ENCODE results near the gene CD200R1L.
A peak's percentile ranks its signal among the peaks of the same experiment; 100 is the strongest.

Gene CD200R1L

DNA sequence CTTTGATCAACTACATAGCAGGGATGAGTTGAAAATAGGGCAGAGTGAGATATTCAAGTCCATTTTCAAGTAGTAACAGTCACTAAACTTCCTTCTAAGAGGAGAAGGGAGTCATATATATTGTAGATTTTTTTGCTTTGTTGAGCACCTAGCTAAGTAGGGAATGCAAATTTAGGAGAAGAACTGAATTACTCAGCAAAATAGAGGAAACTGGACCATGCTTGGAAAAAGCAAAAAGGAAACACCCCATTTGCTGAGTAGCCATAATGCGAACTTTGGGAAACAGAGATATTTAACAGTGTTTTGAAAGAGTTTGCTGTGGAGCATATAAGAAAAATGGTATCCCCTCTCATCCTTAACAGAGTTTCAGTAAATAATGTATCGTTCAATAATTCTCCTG, 54.9 kb downstream of the CD200R1L start:
- no peak for DNase-seq (ENCODE audit: low read depth, low spot score)

DNA sequence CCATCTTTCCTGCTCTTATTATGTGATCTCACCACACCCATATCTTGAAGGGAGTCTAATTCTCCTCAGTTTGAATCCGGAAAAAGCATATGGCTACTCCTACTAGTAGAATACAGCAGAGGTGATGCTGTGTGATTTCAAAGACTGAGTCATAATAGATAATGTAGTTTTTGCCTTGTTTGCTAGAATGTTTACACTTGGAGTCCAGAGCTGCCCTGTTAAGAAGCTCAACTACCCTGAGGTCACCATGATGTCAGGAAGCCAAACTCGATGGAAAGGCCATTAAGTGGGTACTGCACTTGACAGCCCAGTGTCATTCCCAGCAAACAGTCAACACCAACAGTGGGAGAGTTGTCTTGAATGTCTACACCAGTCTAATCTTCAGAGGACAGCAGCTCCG, 56.9 kb downstream of the CD200R1L start:
- no peak for DNase-seq (ENCODE audit: low read depth, low spot score)

GRCh38 chr3:112786881-112787579, 59.6 kb downstream of the CD200R1L start:
- DNase-seq (ENCODE audit: low read depth, low spot score), result no peak

GRCh38 chr3:112786002-112786590, 60.6 kb downstream of the CD200R1L start:
- DNase-seq (ENCODE audit: low read depth, low spot score), result no peak

- DNase-seq (ENCODE audit: low read depth, low spot score), result no peak
These were observed 61.2 kb downstream of the CD200R1L start for GRCh38 chr3:112785321-112786001.

DNA sequence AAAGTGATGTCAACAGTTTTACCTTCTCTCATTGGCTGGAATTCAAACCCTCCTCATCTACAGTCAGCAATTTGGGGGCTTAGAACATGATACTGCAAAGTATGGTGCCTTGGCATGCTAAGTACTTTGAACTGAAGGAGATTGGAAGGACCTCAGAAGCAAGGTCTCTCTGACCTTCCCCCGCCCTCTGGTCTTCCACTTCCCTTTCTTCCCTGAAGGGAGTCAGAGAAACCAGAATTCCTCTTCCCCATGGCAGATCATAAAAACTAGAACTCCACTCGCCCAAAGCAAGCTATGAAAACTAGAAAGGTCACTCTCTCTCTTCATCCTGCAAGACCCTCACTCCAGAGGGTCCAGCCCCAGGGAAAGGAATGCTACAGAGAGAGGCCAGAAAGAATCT, 64.2 kb downstream of the CD200R1L start:
- DNase-seq (ENCODE audit: low read depth, low spot score), result peak; percentile 30

DNA sequence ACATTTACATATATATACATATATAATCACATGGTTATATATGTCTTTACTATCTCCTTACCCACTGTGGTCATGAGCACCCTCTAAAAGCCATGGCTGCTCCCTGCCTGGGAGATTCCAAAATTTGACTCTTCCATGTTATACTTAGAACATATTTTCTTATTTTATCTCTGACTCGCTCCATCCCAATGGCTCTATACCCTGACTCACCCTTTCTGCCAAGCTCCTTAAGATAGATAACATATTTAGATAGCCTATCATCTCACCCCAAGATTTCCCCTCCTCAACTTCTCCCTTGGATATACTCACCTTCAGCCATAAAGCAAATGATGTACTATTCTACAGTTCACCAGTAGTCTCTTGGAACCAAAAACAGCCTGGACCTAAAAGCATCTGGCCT, 65.1 kb downstream of the CD200R1L start:
- no peak for DNase-seq (ENCODE audit: low read depth, low spot score)

DNA sequence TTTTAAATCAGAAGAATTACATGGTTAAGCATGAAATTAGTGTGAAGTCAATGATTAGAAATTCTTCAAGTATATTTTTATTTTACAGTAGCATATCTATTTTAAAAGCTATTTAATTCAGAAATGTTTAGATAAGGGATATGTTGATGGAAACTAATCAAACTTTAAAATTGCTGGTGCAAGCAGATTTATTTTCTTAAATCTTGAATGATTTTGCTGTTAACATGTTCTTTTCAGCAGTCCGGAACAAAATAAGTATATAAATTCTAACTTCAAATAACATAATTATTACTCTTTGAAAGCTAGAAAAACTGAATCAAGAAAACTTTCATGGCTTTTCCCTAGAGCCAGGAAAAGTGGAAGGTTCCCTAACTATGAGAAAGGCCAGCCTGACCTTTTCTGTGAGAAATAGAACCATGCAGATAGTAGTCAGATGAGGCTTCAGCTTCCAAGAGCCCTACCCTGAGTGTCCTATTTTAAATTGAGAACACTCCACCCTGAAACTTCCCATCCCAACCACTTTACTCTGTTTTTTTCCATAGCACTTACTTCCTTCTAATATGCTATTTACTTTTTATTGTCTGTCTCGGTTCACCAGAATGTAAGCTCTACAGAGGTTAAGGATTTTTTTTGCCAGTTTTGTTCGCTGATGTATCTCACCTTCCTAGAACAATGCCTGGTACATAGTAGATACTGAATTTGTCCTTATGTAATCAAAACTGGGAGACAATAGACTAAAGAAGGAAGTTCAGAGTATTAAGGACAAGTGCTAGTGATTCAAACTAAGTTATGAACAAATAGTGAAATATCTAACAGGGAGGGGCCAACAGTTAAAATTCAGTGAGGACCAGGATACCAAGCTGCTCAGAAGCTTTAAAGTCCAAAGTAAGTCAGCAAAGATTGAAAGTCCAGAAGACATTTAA, 66.8 kb downstream of the CD200R1L start:
- DNase-seq (ENCODE audit: low read depth, low spot score), result no peak

DNA sequence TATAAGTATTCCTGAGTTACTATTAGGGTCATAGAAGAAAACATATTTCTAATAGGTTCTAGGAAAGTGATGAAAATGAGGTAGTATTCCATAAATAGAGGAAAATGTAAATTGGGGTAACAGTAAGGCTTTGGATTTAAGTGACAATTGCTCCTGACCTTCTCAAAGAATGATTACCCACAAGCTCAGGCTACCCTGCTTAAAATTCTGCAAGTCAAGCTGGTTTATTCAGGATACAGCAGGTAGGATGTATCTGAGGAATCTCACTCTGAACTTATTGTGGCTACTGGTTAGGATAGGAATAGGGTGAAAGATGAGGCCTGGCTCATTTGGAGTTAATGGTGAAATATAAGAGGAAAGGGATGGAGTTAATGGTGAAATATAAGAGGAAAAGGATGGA, 67.7 kb downstream of the CD200R1L start:
- no peak for DNase-seq (ENCODE audit: low read depth, low spot score)

DNA sequence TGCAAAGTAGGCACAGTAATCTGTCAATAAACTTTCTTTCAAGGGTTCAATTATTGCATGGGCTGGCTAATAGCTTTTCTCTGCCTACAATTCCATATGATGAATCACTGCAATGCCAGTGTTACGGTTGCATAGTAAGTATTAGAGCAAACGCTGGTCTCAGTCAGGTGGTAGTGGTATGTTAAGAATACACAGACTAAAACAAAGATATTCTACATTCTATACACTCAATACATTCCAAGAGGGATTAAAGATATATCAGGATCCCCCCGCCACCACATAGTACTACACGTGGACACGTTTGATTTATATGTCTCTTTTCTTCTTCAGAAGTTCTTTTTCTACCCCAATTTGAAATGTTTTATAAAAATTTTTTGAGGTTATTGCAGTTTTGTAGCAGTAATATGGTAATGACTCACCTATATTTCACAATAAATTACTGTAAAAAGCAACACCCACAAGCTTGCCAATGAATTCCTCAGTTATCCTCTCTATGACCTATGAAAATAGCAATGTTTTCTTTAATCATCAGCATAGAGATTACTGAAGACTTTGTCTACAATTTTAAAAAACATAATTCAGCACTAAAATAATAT, 68.2 kb downstream of the CD200R1L start:
- DNase-seq (ENCODE audit: low read depth, low spot score), result no peak

DNA sequence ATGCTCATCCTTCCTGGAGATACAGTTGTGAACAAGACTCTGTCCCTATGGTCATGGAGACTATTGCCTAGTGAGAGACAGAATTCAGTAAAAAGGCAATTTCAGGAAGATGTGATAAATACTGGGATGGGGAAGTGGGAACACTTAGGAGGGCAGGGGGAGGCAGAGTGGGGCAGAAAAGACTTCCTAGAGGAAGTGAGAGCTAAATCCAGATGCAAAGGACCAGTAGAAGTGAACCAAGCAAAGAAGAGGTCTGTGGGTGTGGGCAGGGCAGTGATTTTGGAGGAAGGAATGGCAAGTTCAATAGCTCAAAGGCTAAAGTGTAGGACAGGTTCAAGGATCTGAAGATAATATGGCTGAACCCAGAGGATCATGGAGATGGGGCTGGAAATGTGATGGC, 68.9 kb downstream of the CD200R1L start:
- DNase-seq (ENCODE audit: low read depth, low spot score), result no peak

DNA sequence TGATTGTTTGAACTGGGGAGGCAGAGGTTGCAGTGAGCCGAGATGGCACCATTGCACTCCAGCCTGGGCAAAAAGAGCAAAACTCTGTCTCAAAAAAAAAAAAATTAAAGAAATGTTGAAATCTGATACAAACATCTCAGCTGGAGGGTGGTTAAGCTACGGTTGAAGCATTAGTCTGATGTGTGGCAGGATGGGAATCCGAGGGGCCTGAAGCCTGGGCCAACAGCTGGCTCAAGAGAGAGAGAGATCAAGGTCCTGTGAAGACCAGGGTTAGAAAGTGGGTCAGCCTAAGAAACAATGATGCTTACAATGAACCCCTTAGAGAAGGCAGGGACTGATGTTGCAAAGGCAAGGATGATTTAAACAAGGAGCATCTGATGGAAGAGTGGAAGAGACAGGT, 69.8 kb downstream of the CD200R1L start:
- DNase-seq (ENCODE audit: low read depth, low spot score), result no peak

- DNase-seq (ENCODE audit: low read depth, low spot score), result no peak
These were observed 70.7 kb downstream of the CD200R1L start for GRCh38 chr3:112776000-112776399.

- no peak for DNase-seq (ENCODE audit: low read depth, low spot score)
These were observed 71.5 kb downstream of the CD200R1L start for GRCh38 chr3:112775011-112775742.

GRCh38 chr3:112774293-112774926, 72.3 kb downstream of the CD200R1L start:
- DNase-seq (ENCODE audit: low read depth, low spot score), result no peak

- DNase-seq (ENCODE audit: low read depth, low spot score), result no peak
These were observed 72.8 kb downstream of the CD200R1L start for GRCh38 chr3:112773864-112774263.

GRCh38 chr3:112770951-112771350, 75.7 kb downstream of the CD200R1L start:
- no peak for DNase-seq (ENCODE audit: low read depth, low spot score)

DNA sequence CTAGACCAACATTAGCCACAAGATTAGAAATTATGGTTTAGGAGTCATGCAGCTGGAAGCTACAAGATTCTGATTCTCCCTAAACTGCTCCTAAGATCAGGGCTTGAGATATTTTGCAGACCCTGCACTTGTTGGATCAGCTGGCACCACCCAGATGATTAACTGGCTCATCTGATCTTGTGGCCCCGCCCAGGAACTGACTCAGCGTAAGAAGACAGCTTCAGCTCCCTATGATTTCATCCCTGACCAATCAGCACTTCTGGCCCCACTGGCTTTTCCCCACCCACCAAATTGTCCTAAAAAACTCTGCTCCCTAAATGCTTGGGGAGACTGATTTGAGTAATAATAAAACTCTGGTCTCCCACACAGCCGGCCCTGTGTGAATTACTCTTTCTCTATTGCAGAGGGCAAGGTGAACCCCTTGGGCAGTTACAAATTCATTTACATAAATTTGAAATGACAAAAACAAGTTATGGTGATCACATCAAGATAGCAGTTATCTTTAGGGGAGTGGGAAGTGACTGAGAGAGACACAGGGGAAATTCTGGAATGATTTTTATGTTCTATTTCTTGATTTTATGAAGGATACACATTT, 76.5 kb downstream of the CD200R1L start:
- peak; percentile 37 for DNase-seq (ENCODE audit: low read depth, low spot score)

GRCh38 chr3:112769286-112769978, 77.2 kb downstream of the CD200R1L start:
- DNase-seq (ENCODE audit: low read depth, low spot score), result no peak
